OCI-M2 (cell line): Measurements from ENCODE around the gene HACD3.

ENCODE experiments used
- DNase-seq: peaks from one replicate; lab custom pipeline; 2025; ENCODE audit not compliant: unreplicated experiment; lab: John Stamatoyannopoulos, UW

Gene HACD3

GRCh38 chr15:65530318-65531111 is at the start of gene HACD3:
Gene HACD3, plus strand, starts transcription at chr15:65530463. Its CDS starts 169 bp downstream, at chr15:65530632.
- no peak for DNase-seq

GRCh38 chr15:65484876-65485275 is 45.4 kb upstream of the HACD3 start:
- DNase-seq, result no peak

- DNase-seq, result no peak
Measured at GRCh38 chr15:65494076-65494475, 36.2 kb upstream of the HACD3 start.

GRCh38 chr15:65509321-65509720 is 20.9 kb upstream of the HACD3 start:
- DNase-seq, result no peak

GRCh38 chr15:65512189-65512588 is 18.1 kb upstream of the HACD3 start:
- no peak for DNase-seq

GRCh38 chr15:65512807-65513416 is 17.4 kb upstream of the HACD3 start:
- DNase-seq, result no peak

- DNase-seq, result peak; percentile 52
Measured at GRCh38 chr15:65516997-65517865, 13.0 kb upstream of the HACD3 start, which contains the start of gene DPP8. Gene DPP8, minus strand, starts transcription at chr15:65517689. Its CDS starts 5,136 bp downstream, at chr15:65512553.

- no peak for DNase-seq
Measured at GRCh38 chr15:65517866-65518207, 12.4 kb upstream of the HACD3 start.

GRCh38 chr15:65518633-65519285 is 11.5 kb upstream of the HACD3 start:
- DNase-seq, result no peak

- no peak for DNase-seq
Measured at GRCh38 chr15:65521350-65521749, 8.9 kb upstream of the HACD3 start.

- no peak for DNase-seq
Measured at GRCh38 chr15:65524226-65524625, 6.0 kb upstream of the HACD3 start.

- no peak for DNase-seq
Measured at GRCh38 chr15:65525622-65526021, 4.6 kb upstream of the HACD3 start.

- DNase-seq, result no peak
Measured at GRCh38 chr15:65528461-65529060, 1.7 kb upstream of the HACD3 start.

GRCh38 chr15:65529762-65530317 is 423 bp upstream of the HACD3 start:
- DNase-seq, result no peak

- DNase-seq, result no peak
Measured at GRCh38 chr15:65532738-65533051, 2.4 kb downstream of the HACD3 start.

- no peak for DNase-seq
Measured at GRCh38 chr15:65533057-65533756, 2.9 kb downstream of the HACD3 start.

GRCh38 chr15:65535192-65535591 is 4.9 kb downstream of the HACD3 start:
- DNase-seq, result no peak

- no peak for DNase-seq
Measured at GRCh38 chr15:65540314-65540713, 10.1 kb downstream of the HACD3 start.

- no peak for DNase-seq
Measured at GRCh38 chr15:65541231-65541820, 11.1 kb downstream of the HACD3 start.

- no peak for DNase-seq
Measured at GRCh38 chr15:65547841-65548240, 17.6 kb downstream of the HACD3 start.
